CD14-positive monocyte (primary cell): ENCODE measurements around the gene GADD45GIP1. TPM values are rescaled to one million over a fixed set of nuclear protein-coding genes. Genes with fewer than 3 reads are reported as not detected.

ENCODE experiments used
- DNase-seq, 3 donors: peaks; one replicate each; pipeline ENCODE4 v3.0.0-alpha.2; 2011 to 2022
- H2AFZ ChIP-seq: 2 replicates; pipeline ENCODE4 v1.6.0; 2012; ENCODE audit warnings: mild to moderate bottlenecking, low read depth, low read length, inconsistent platforms; ENCODE audit not compliant: insufficient read depth, poor library complexity, severe bottlenecking
- H3K27ac ChIP-seq, 2 donors: 1 replicate in 1 of 2; 2 replicates in 1 of 2; pipeline ENCODE4 v1.5.1; 2012 to 2013; ENCODE audit warnings: low read length in 2 of 2, control low read depth in 1 of 2, inconsistent platforms in 1 of 2, low read depth in 1 of 2, mild to moderate bottlenecking in 1 of 2
- H3K27me3 ChIP-seq, 2 donors: one replicate each; pipeline versions ENCODE4 v1.6.0 to v1.6.1; 2011 to 2013; ENCODE audit warnings: low read length in 2 of 2; ENCODE audit not compliant: control insufficient read depth in 2 of 2, insufficient read depth in 2 of 2
- H3K36me3 ChIP-seq, 2 donors: replicated peaks in 1 of 2; 1 replicate in 1 of 2; 2 replicates in 1 of 2; pipeline versions ENCODE4 v1.5.1 to v1.6.1; 2012 to 2013; ENCODE audit warnings: low read length in 2 of 2, control low read depth in 1 of 2, inconsistent platforms in 1 of 2, mild to moderate bottlenecking in 1 of 2; ENCODE audit not compliant: insufficient read depth in 2 of 2, control insufficient read depth in 1 of 2
- H3K4me1 ChIP-seq, 2 donors: 1 replicate in 1 of 2; 2 replicates in 1 of 2; pipeline versions ENCODE4 v1.5.1 to v1.6.1; 2012 to 2013; ENCODE audit warnings: low read length in 2 of 2, control low read depth in 1 of 2, inconsistent platforms in 1 of 2, mild to moderate bottlenecking in 1 of 2, moderate library complexity in 1 of 2; ENCODE audit not compliant: insufficient read depth in 2 of 2, control insufficient read depth in 1 of 2
- H3K4me2 ChIP-seq: replicated peaks from 2 replicates; pipeline ENCODE3; 2012; ENCODE audit warnings: low read length, moderate library complexity, mild to moderate bottlenecking; ENCODE audit not compliant: poor library complexity, severe bottlenecking; ENCODE audit errors: extremely low read depth
- H3K4me3 ChIP-seq, 3 experiments: fragments of 200-600 bp in 1 of 3; sonication (generic) in 1 of 3; replicated peaks in 1 of 3; 1 replicate in 2 of 3; 2 replicates in 1 of 3; pipeline ENCODE4 v1.5.1; 2011 to 2013; ENCODE audit warnings: low read length in 3 of 3, mild to moderate bottlenecking in 3 of 3, control low read depth in 2 of 3, low read depth in 2 of 3, inconsistent platforms in 1 of 3, moderate library complexity in 1 of 3
- H3K79me2 ChIP-seq: 2 replicates; pipeline ENCODE4 v1.6.0; 2012; ENCODE audit warnings: mild to moderate bottlenecking, control low read depth, inconsistent platforms, low read length, moderate library complexity; ENCODE audit not compliant: insufficient read depth
- H3K9ac ChIP-seq: 2 replicates; pipeline ENCODE4 v1.6.0; 2017; ENCODE audit warnings: low read length, mild to moderate bottlenecking; ENCODE audit not compliant: insufficient read depth, poor library complexity, severe bottlenecking
- H3K9me3 ChIP-seq, 2 donors: replicated peaks in 1 of 2; 1 replicate in 1 of 2; 2 replicates in 1 of 2; pipeline versions ENCODE4 v1.5.1 to v1.6.1; 2012 to 2013; ENCODE audit warnings: low read length in 2 of 2, control low read depth in 1 of 2; ENCODE audit not compliant: control insufficient read depth in 1 of 2, insufficient read depth in 1 of 2
- H4K20me1 ChIP-seq: 2 replicates; pipeline ENCODE4 v1.6.0; 2012; ENCODE audit warnings: mild to moderate bottlenecking, low read length, control low read depth, moderate library complexity; ENCODE audit not compliant: insufficient read depth
- H3K27ac Mint-ChIP-seq, 7 donors: one replicate each; pipeline ENCODE4 v1.8.0; 2020; ENCODE audit warnings: mild to moderate bottlenecking in 7 of 7, mixed read lengths in 7 of 7, moderate library complexity in 6 of 7, inconsistent platforms in 2 of 7
- H3K27me3 Mint-ChIP-seq, 3 donors: one replicate each; pipeline ENCODE4 v1.8.0; 2021 to 2022; ENCODE audit warnings: low read depth in 3 of 3, mild to moderate bottlenecking in 3 of 3, mixed read lengths in 3 of 3, moderate library complexity in 3 of 3, inconsistent platforms in 1 of 3
- H3K36me3 Mint-ChIP-seq, 2 donors: one replicate each; pipeline ENCODE4 v1.8.0; 2020; ENCODE audit warnings: mixed read lengths in 2 of 2, inconsistent platforms in 1 of 2, mild to moderate bottlenecking in 1 of 2
- H3K4me1 Mint-ChIP-seq: one replicate; pipeline ENCODE4 v1.8.0; 2020; ENCODE audit warnings: mild to moderate bottlenecking, mixed read lengths
- H3K4me3 Mint-ChIP-seq, 2 donors: one replicate each; pipeline ENCODE4 v1.8.0; 2020; ENCODE audit warnings: mild to moderate bottlenecking in 2 of 2, mixed read lengths in 2 of 2, moderate library complexity in 1 of 2
- H3K9me3 Mint-ChIP-seq, 7 donors: one replicate each; pipeline ENCODE4 v1.8.0; 2020 to 2022; ENCODE audit warnings: mixed read lengths in 7 of 7, mild to moderate bottlenecking in 6 of 7, moderate library complexity in 6 of 7, inconsistent platforms in 2 of 7
- CTCF ChIP-seq: fragments of 200-600 bp; IDR thresholded peaks from one replicate; pipeline ENCODE4 v1.8.0; 2022; ENCODE audit warnings: antibody characterized with exemption, mild to moderate bottlenecking
- WGBS: methylation state at CpG from one replicate; pipeline ENCODE4 v1.1.5; 2013; ENCODE audit warnings: missing lambda C conversion rate; ENCODE audit not compliant: insufficient coverage; 5-methylcytosine and 5-hydroxymethylcytosine counted together
- intact Hi-C, 2 donors: fragments of 100-400 bp; cut with micrococcal nuclease; formaldehyde crosslinking; loops; one replicate each; pipeline versions ENCODE4 v1.15.0 to v1.15.1; 2023
- polyA plus RNA-seq, 3 donors: library from polyadenylated mRNA; depleted of rRNA in 1 of 3; unstranded in 2 of 3; stranded (reverse) in 1 of 3; fragments of 300-500 nt in 2 of 3; fragments of >200 nt in 1 of 3; fragmentation: Illumina TruSeq in 2 of 3; gene quantifications; 1 replicate in 2 of 3; 2 replicates in 1 of 3; pipeline ENCODE4 v1.2.3, GENCODE V29; 2012 to 2021

The GADD45GIP1 gene
- polyA plus RNA-seq, 3 donors, result 8.3 to 42.4 (median 31.6) TPM

- Histone ChIP-seq H3K27ac (no peak overlapping the region), H3K79me2 (no peaks in the 10 kb centered on the region), H3K9ac (no peak overlapping the region), H3K4me2 (no peak overlapping the region), H3K27me3 (peaks cover 0 to 26% of the 10 kb centered on the region in 2 donors), H2AFZ (no peak overlapping the region), H3K4me1 (peaks cover 13 to 17% of the 10 kb centered on the region in 2 donors), H3K4me3 (no peak overlapping the region), H3K9me3 (peaks cover 0 to 4% of the 10 kb centered on the region in 2 donors), H4K20me1 (peaks cover 10% of the 10 kb centered on the region), H3K36me3 (no peaks in the 10 kb centered on the region)
- peaks cover 11% of the 10 kb centered on the region for H3K4me1 Mint-ChIP-seq
- intact Hi-C loops, result no loop called here
- H3K36me3 Mint-ChIP-seq, result peaks cover 0 to 12% of the 10 kb centered on the region in 2 donors
- H3K27ac Mint-ChIP-seq, result no peak overlapping the region
- H3K27me3 Mint-ChIP-seq, result peaks cover 30 to 42% (median 35%) of the 10 kb centered on the region in 3 donors
- WGBS, result 80% methylated on average over 1 of the region's 11 CpGs
- peaks cover 0 to 6% (median 2%) of the 10 kb centered on the region in 7 donors for H3K9me3 Mint-ChIP-seq
- DNase-seq, result no peak
- TF ChIP-seq CTCF, result no peak
- no peak overlapping the region for H3K4me3 Mint-ChIP-seq
Measured at GRCh38 chr19:12992729-12993128, 35.7 kb upstream of the GADD45GIP1 start.

- H3K36me3 ChIP-seq, result no peaks in the 10 kb centered on the region
- peaks cover 0 to 4% of the 10 kb centered on the region in 2 donors for H3K9me3 ChIP-seq
- no peaks in the 10 kb centered on the region for H4K20me1 ChIP-seq
- Mint-ChIP-seq H3K9me3 (peaks cover 0 to 6% (median 2%) of the 10 kb centered on the region in 7 donors), H3K36me3 (peaks cover 0 to 9% of the 10 kb centered on the region in 2 donors), H3K27me3 (peaks cover 20 to 29% (median 24%) of the 10 kb centered on the region in 3 donors), H3K4me1 (peaks cover 9% of the 10 kb centered on the region), H3K27ac (no peak overlapping the region), H3K4me3 (no peak overlapping the region)
- WGBS, result 93% methylated on average over 5 of the region's 5 CpGs
- H3K9ac ChIP-seq, result no peak overlapping the region
- no peak overlapping the region for H3K4me3 ChIP-seq
- H2AFZ ChIP-seq, result no peak overlapping the region
- peaks cover 9 to 11% of the 10 kb centered on the region in 2 donors for H3K4me1 ChIP-seq
- peaks cover 0 to 13% of the 10 kb centered on the region in 2 donors for H3K27me3 ChIP-seq
- intact Hi-C loops, result no loop called here
- no peak for DNase-seq
- H3K27ac ChIP-seq, result no peak overlapping the region
- H3K79me2 ChIP-seq, result no peaks in the 10 kb centered on the region
- no peak overlapping the region for H3K4me2 ChIP-seq
- no peak for TF ChIP-seq CTCF
Measured at GRCh38 chr19:12991296-12991695, 34.3 kb upstream of the GADD45GIP1 start.
